Measurements from ENCODE around the gene NASP. TPM values are rescaled to one million over a fixed set of nuclear protein-coding genes. Genes with fewer than 3 reads are reported as not detected.

NASP gene
- total RNA-seq (10 to 100 TPM; 26.6 to 49.1 (median 30.3) TPM), polyA plus RNA-seq (100 to 1,000 TPM in 1 of 2 donors, 10 to 100 TPM in 1; 67.6 to 127 TPM)
- long read RNA-seq, donor 1, transcript NASP-201 (15 exons, 3,207 nt) = major isoform, 10 of 27 reads
- long read RNA-seq, donor 1, partial matches to known transcripts = 7 of 27 reads
- long read RNA-seq, donor 1, other reads (novel, unspliced or antisense) = 6 of 27 reads
- long read RNA-seq, donor 2, transcript NASP-201 (15 exons, 3,207 nt) = major isoform, 5 of 12 reads
- long read RNA-seq, donor 2, partial matches to known transcripts = 1 of 12 reads
- long read RNA-seq, donor 2, other reads (novel, unspliced or antisense) = 4 of 12 reads
- long read RNA-seq, donor 3, partial matches to known transcripts = 1 of 19 reads
- long read RNA-seq, donor 3, other reads (novel, unspliced or antisense) = 7 of 19 reads

- DNase-seq (peak; percentile 90), ATAC-seq (peak; percentile 87 to 96 (median 92))
- TF ChIP-seq CTCF (IDR thresholded peaks at IDR 0.05) = peak in 1 of 9 donors; percentile 10
- no peaks in the 10 kb centered on the region for H3K27me3 ChIP-seq
- peaks cover 6 to 39% (median 20%) of the 10 kb centered on the region in 9 donors for H3K4me1 ChIP-seq
- intact Hi-C loops (cut with DNase I) = loop anchor here in 5 of 10 donors (1.0 to 10.0 kb wide), 5 partner anchors 91 to 572 kb away; partner anchors contain the start of genes GPBP1L1 (in 3 of the 5), TMEM69 (in 2 of the 5), HECTD3 (in 1 of the 5) and UROD (in 1 of the 5)
- H3K4me3 ChIP-seq = peak within 1 kb of the TSS; percentile 80 to 100 (median 99)
- no peaks in the 10 kb centered on the region for H3K9me3 ChIP-seq
- H3K27ac ChIP-seq = peak within 1 kb of the TSS; percentile 86 to 96 (median 94)
- 0% methylated on average over 40 of the region's 41 CpGs for WGBS, 2 donors
- H3K36me3 ChIP-seq = no peaks in the 10 kb centered on the region
Measured at GRCh38 chr1:45583666-45584350, at the start of gene NASP. Gene NASP, plus strand, starts transcription at chr1:45584041. Its CDS starts 106 bp downstream, at chr1:45584147.

- H3K27me3 ChIP-seq = no peaks in the 10 kb centered on the region
- H3K9me3 ChIP-seq = no peaks in the 10 kb centered on the region
- ATAC-seq = no peak
- no peak for DNase-seq
- intact Hi-C loops (cut with DNase I) = no loop called here
- TF ChIP-seq CTCF (IDR thresholded peaks at IDR 0.05) = no peak
- WGBS, 2 donors = 71 to 73% methylated on average over 6 of the region's 6 CpGs
- H3K4me3 ChIP-seq = no peak overlapping the region
- no peaks in the 10 kb centered on the region for H3K36me3 ChIP-seq
- H3K4me1 ChIP-seq = peaks cover 0 to 9% (median 0%) of the 10 kb centered on the region in 9 donors
- no peak overlapping the region for H3K27ac ChIP-seq
Measured at GRCh38 chr1:45535988-45536766, 47.7 kb upstream of the NASP start.

GRCh38 chr1:45536886-45537285 lies 47.0 kb upstream of the NASP start:
- no peak for TF ChIP-seq CTCF (IDR thresholded peaks at IDR 0.05)
- no peaks in the 10 kb centered on the region for H3K36me3 ChIP-seq
- H3K27me3 ChIP-seq = no peaks in the 10 kb centered on the region
- DNase-seq (no peak), ATAC-seq (no peak)
- H3K27ac ChIP-seq = no peak overlapping the region
- no peaks in the 10 kb centered on the region for H3K9me3 ChIP-seq
- H3K4me1 ChIP-seq = peaks cover 0 to 8% (median 0%) of the 10 kb centered on the region in 9 donors
- WGBS, 2 donors = 60 to 66% methylated on average over 4 of the region's 4 CpGs
- no peak overlapping the region for H3K4me3 ChIP-seq
- intact Hi-C loops (cut with DNase I) = no loop called here

- Histone ChIP-seq H3K9me3 (no peaks in the 10 kb centered on the region), H3K36me3 (no peaks in the 10 kb centered on the region), H3K27me3 (no peaks in the 10 kb centered on the region), H3K4me3 (no peak overlapping the region), H3K4me1 (peaks cover 0 to 44% (median 6%) of the 10 kb centered on the region in 9 donors), H3K27ac (peak overlapping the region in 1 of 10 donors; percentile 78)
- no peak for TF ChIP-seq CTCF (IDR thresholded peaks at IDR 0.05)
- ATAC-seq = no peak
- 92 to 100% methylated on average over 1 of the region's 1 CpG for WGBS, 2 donors
- intact Hi-C loops (cut with DNase I) = no loop called here
- DNase-seq = no peak
Measured at GRCh38 chr1:45541193-45541592, 42.6 kb upstream of the NASP start.
